ENCODE results near the gene OR5AR1.
"Not testable (repeated sequence)": the region's sequence is repeated elsewhere in the genome, so short reads cannot be mapped to it uniquely, and the experiment has no call there.

OR5AR1 gene

GRCh38 chr11:56663386-56663785, at the start of gene OR5AR1:
Gene OR5AR1 (plus strand): TSS chr11:56663686. CDS start chr11:56663686, 0 bp downstream.
- DNase-seq, result no peak

DNA sequence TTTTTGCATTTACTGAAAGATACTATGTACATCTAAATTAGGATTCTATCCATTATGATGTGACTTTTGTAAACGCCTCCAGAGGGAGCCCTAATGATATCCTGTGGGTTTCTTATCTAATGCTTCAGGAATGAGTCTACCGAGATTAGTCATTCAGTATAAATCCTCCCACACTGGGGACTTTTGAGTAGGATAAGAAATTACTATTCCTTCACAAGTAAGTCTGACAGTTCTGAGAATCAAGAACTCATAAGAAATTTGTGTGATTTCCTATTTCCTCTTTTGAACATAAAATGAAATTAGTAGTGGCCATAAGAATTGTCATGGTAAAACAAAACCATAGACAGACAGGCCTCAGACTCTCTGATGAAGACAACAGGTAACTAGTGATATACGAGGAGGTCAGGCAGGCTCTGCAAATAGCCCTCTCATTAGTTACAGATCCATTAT, 38.8 kb upstream of the OR5AR1 start:
- no peak for DNase-seq

- DNase-seq, result no peak
Measured at GRCh38 chr11:56625946-56626345, 37.5 kb upstream of the OR5AR1 start.

DNA sequence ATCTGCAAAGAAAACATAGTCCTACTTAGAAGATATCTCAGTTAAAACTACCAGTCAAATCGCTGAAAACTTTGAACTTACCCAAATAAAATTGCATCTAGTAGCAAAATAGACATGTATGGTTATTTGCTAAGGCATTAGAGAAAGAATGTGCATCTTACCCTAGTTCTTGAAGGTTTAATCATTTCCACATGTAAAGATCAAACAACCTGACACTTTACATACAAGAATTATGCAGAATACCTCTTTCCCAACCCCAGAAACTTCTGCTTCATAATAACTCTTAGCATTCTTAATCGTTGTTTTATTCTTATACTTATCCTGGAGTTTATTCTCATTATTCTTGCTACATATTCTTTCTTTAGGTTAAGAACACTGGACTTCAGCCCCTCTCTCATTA, 31.2 kb upstream of the OR5AR1 start:
- DNase-seq, result no peak

GRCh38 chr11:56636861-56637260, 26.6 kb upstream of the OR5AR1 start:
- DNase-seq, result no peak

- DNase-seq, result no peak
Measured at GRCh38 chr11:56637500-56637899, 26.0 kb upstream of the OR5AR1 start.

GRCh38 chr11:56642339-56642738, 21.1 kb upstream of the OR5AR1 start, which contains the start of gene OR5AP2:
Gene OR5AP2 (minus strand): TSS chr11:56642439. CDS start chr11:56642439, 0 bp downstream.
- DNase-seq, result no peak

GRCh38 chr11:56659755-56660154, 3.7 kb upstream of the OR5AR1 start:
- DNase-seq, result no peak

DNA sequence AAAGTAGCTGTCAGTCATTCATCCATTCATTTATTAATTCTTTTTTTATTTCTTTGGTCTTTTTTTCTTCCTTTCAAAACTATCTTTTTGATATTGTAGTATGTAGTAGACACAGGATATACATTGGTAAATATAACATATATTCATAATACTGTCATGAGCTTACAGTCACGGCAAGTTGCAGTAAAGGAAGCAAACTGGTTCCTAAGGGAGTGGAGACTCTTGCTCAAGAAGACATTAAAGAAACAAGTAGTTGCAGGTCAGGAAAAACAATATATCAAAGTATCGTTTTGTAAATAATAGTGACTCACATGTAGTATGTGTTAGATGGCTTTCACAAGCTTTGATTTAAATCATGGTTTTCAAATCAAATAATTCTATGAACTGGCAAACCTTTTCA, 7.5 kb downstream of the OR5AR1 start:
- no peak for DNase-seq

GRCh38 chr11:56688554-56689100, 25.1 kb downstream of the OR5AR1 start:
- DNase-seq, result no peak

DNA sequence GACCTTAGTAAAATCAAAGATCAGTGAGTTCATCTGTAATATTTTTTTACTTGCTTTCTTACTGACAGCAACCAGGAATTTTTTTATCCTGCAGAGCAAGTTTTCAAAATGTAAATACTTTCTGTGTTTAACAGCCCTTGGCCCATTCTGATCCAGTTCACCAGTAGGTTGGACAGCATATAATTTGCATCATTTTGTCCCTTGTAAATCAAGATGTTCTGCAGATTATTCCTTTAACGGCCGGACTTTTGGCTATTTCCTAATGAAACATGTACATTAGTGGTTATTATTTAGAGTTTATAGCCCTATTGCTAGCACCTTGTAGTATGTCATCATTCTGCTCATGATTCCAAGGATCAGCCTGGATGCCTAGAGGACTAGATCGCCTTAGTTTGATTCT, 27.7 kb downstream of the OR5AR1 start:
- not testable (repeated sequence) for DNase-seq

DNA sequence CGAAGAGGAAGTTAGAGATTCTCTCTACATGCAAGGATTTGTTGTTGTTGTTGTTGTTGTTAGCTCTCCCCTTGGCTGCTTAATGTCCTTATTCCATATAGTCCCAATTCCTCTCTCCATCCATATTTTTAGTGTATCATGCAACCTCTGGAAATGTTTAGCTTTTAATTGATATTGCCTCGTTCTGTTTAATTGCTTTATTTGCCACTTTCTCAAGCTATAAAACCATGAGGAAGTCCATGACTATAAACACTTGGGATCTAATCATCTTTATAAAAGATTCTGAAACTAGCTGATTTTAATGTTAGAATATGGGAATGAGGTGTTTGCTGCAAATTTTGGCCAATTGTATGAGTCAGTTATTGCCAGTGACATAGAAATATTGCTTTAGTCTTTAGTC, 29.9 kb downstream of the OR5AR1 start:
- no peak for DNase-seq

DNA sequence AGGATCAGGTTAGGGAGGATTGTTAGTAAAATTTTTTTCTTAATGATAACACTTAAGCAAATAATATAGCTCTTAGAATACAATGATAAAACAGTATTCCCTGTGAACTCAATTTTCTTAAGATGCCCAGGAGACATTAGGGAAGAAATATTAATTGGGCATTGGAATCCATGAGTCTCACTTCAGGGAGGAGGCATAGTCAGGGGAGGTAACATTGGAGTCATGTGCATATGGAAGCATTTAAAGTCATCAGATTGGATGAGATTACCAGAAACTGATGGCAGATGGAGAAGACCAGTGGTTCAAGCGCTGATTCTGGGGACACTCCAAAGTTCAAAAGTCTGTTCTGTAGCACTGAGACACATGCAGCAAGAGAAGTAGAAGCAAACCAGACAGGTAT, 35.3 kb downstream of the OR5AR1 start, which contains the start of gene OR9G1:
Gene OR9G1, plus strand, starts transcription at position 301 of the 400 bp plus-strand sequence. CDS start 1,293 bp downstream, outside the sequence.
- no peak for DNase-seq

GRCh38 chr11:56700242-56700913, 36.9 kb downstream of the OR5AR1 start:
- DNase-seq, result no peak

DNA sequence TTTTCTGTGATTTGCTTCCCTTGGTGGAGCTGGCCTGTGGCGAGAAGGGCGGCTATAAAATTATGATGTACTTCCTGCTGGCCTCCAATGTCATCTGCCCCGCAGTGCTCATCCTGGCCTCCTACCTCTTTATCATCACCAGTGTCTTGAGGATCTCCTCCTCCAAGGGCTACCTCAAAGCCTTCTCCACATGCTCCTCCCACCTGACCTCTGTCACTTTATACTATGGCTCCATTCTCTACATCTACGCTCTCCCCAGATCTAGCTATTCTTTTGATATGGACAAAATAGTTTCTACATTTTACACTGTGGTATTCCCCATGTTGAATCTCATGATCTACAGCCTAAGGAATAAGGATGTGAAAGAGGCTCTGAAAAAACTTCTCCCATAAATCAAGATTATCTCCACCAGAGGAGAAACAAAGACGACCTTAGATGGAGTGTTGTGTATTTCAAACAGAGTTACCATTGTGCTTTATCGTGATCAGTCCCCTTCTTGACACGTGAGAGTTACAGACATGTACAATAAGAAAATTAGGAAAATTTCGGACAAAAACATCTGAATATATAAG, 37.5 kb downstream of the OR5AR1 start:
- DNase-seq, result no peak

GRCh38 chr11:56705784-56706396, 42.4 kb downstream of the OR5AR1 start:
- no peak for DNase-seq

DNA sequence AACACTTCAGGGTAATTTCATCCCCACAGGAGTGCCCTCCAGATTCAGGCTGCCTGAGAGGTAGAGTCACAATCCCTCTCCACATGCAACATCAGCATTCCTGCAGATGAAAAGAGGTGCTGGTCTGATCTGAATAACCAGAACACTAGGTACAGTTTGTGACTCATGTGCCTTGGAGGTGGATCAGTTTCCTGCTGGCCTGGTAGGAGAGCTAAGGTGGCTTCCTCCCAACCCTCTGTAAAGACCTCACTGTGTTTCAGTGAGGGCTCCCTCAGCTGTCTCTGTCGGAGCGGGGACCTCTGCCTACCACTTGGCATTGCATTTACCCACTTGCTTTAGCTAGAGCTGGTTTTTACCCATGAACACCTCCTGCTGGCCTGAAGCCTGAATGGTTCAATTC, 43.0 kb downstream of the OR5AR1 start:
- no peak for DNase-seq

GRCh38 chr11:56714206-56714605, 50.7 kb downstream of the OR5AR1 start:
- no peak for DNase-seq

All from NCI-H2029 (cell line).